ENCODE results near the gene ZBTB42.
"Not testable (repeated sequence)": the region's sequence is repeated elsewhere in the genome, so short reads cannot be mapped to it uniquely, and the experiment has no call there.

ZBTB42 gene

GRCh38 chr14:104813286-104813685, 12.4 kb downstream of the ZBTB42 start:
- DNase-seq: no peak

GRCh38 chr14:104814701-104815100, 13.8 kb downstream of the ZBTB42 start:
- not testable (repeated sequence) for DNase-seq

GRCh38 chr14:104816616-104816884, 15.6 kb downstream of the ZBTB42 start:
- DNase-seq: no peak

- no peak for DNase-seq
Observed at GRCh38 chr14:104817930-104818713, 17.2 kb downstream of the ZBTB42 start.

- no peak for DNase-seq
Observed at GRCh38 chr14:104818714-104819161, 17.8 kb downstream of the ZBTB42 start.

GRCh38 chr14:104819361-104819781, 18.5 kb downstream of the ZBTB42 start:
- no peak for DNase-seq

GRCh38 chr14:104820669-104821228, 19.8 kb downstream of the ZBTB42 start:
- DNase-seq: no peak

- no peak for DNase-seq
Observed at GRCh38 chr14:104821229-104821945, 20.5 kb downstream of the ZBTB42 start.

- DNase-seq: no peak
Observed at GRCh38 chr14:104821971-104822608, 21.2 kb downstream of the ZBTB42 start.

- no peak for DNase-seq
Observed at GRCh38 chr14:104822821-104823615, 22.1 kb downstream of the ZBTB42 start.

GRCh38 chr14:104824353-104824997, 23.6 kb downstream of the ZBTB42 start:
- no peak for DNase-seq

GRCh38 chr14:104826189-104826860, 25.4 kb downstream of the ZBTB42 start:
- peak; percentile 86 to 95 (median 92) for DNase-seq

- DNase-seq: no peak
Observed at GRCh38 chr14:104826861-104827176, 25.9 kb downstream of the ZBTB42 start.

- peak in 4 of 5 donors; percentile 42 to 54 (median 46) for DNase-seq
Observed at GRCh38 chr14:104827177-104828055, 26.5 kb downstream of the ZBTB42 start.

- DNase-seq: no peak
Observed at GRCh38 chr14:104830781-104831180, 29.9 kb downstream of the ZBTB42 start.

GRCh38 chr14:104836171-104836935, 35.5 kb downstream of the ZBTB42 start:
- not testable (repeated sequence) for DNase-seq

GRCh38 chr14:104841730-104842129, 40.8 kb downstream of the ZBTB42 start:
- no peak for DNase-seq

GRCh38 chr14:104843006-104843405, 42.1 kb downstream of the ZBTB42 start:
- DNase-seq: no peak

GRCh38 chr14:104843442-104844305, 42.8 kb downstream of the ZBTB42 start:
- DNase-seq: no peak
